Common myeloid progenitor, CD34-positive (primary cell): Measurements from ENCODE around the gene TMEM247.

Experiments used
- CTCF ChIA-PET: fragments of 350-600 bp; sonication (Branson Sonifier 250); formaldehyde crosslinking; loops from one replicate; lab custom pipeline; 2021; ENCODE audit warnings: antibody characterized with exemption; lab: Charles Lee
- POLR2A ChIA-PET: fragments of 350-600 bp; sonication (Branson Sonifier 250); formaldehyde crosslinking; loops from one replicate; lab custom pipeline; 2021; ENCODE audit warnings: antibody characterized with exemption; lab: Charles Lee
- DNase-seq, 3 donors: peaks; one replicate each; pipeline versions ENCODE4 v3.0.0 to v3.0.0-alpha.2; 2013
- H3K27ac ChIP-seq, 2 experiments: 1 replicate in 1 of 2; 2 replicates in 1 of 2; pipeline ENCODE4 v1.7.0; 2013; ENCODE audit warnings: inconsistent platforms in 2 of 2, low read length in 2 of 2, mild to moderate bottlenecking in 2 of 2, low read depth in 1 of 2, moderate library complexity in 1 of 2; ENCODE audit not compliant: severe bottlenecking in 2 of 2, insufficient read depth in 1 of 2, poor library complexity in 1 of 2
- H3K27me3 ChIP-seq, 5 experiments: replicated peaks in 2 of 5; 1 replicate in 3 of 5; 2 replicates in 2 of 5; pipeline versions ENCODE4 v1.6.1 to v1.7.0; 2013; ENCODE audit warnings: low read length in 4 of 5, mild to moderate bottlenecking in 2 of 5, moderate library complexity in 2 of 5, inconsistent platforms in 1 of 5; ENCODE audit not compliant: insufficient read depth in 5 of 5, control insufficient read depth in 4 of 5
- H3K36me3 ChIP-seq, 4 experiments: 1 replicate in 2 of 4; 2 replicates in 2 of 4; pipeline versions ENCODE4 v1.6.1 to v1.7.0; 2013; ENCODE audit warnings: low read length in 3 of 4, control low read depth in 1 of 4, mild to moderate bottlenecking in 1 of 4; ENCODE audit not compliant: control insufficient read depth in 4 of 4, insufficient read depth in 4 of 4
- H3K4me1 ChIP-seq, 4 experiments: 1 replicate in 3 of 4; 2 replicates in 1 of 4; pipeline versions ENCODE4 v1.6.1 to v1.7.1; 2013; ENCODE audit warnings: low read length in 3 of 4, mild to moderate bottlenecking in 3 of 4, control low read depth in 1 of 4, inconsistent platforms in 1 of 4, moderate library complexity in 1 of 4; ENCODE audit not compliant: control insufficient read depth in 4 of 4, insufficient read depth in 4 of 4; ENCODE audit errors: control extremely low read depth in 1 of 4
- H3K4me3 ChIP-seq, 7 experiments: 1 replicate in 4 of 7; 2 replicates in 3 of 7; pipeline versions ENCODE4 v1.5.1 to v1.7.0; 2013; ENCODE audit warnings: mild to moderate bottlenecking in 7 of 7, low read length in 6 of 7, moderate library complexity in 6 of 7, inconsistent platforms in 2 of 7, low read depth in 2 of 7, control low read depth in 1 of 7; ENCODE audit not compliant: insufficient read depth in 4 of 7, control insufficient read depth in 1 of 7; ENCODE audit errors: extremely low read depth in 1 of 7
- H3K9me3 ChIP-seq, 5 experiments: 1 replicate in 4 of 5; 2 replicates in 1 of 5; pipeline versions ENCODE4 v1.6.1 to v1.7.1; 2013; ENCODE audit warnings: low read length in 4 of 5, mild to moderate bottlenecking in 2 of 5, inconsistent platforms in 1 of 5, low read depth in 1 of 5, moderate library complexity in 1 of 5; ENCODE audit not compliant: control insufficient read depth in 4 of 5, insufficient read depth in 2 of 5; ENCODE audit errors: control extremely low read depth in 1 of 5
- WGBS: methylation state at CpG from one replicate; pipeline ENCODE4 v1.1.5; 2013; ENCODE audit not compliant: insufficient coverage; 5-methylcytosine and 5-hydroxymethylcytosine counted together

The TMEM247 gene

DNA sequence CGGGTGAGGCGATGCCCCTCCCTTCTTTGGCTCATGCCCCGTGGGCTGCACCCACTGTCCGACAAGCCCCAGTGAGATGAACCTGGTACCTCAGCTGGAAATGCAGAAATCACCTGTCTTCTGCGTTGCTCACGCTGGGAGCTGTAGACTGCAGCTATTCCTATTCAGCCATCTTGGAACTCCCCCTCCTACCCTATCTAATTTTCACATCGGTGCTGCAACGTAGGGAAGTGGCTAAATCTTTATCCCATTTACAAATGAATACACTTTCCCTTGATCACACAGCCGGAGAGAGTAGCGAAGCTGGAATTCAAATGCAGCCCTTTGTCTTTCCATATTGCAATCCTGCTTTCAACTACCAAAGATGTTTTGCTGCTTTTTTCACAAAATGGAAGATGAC lies 1.4 kb upstream of the TMEM247 start:
- POLR2A ChIA-PET: no interaction called here
- no peak for DNase-seq
- CTCF ChIA-PET: no interaction called here

DNA sequence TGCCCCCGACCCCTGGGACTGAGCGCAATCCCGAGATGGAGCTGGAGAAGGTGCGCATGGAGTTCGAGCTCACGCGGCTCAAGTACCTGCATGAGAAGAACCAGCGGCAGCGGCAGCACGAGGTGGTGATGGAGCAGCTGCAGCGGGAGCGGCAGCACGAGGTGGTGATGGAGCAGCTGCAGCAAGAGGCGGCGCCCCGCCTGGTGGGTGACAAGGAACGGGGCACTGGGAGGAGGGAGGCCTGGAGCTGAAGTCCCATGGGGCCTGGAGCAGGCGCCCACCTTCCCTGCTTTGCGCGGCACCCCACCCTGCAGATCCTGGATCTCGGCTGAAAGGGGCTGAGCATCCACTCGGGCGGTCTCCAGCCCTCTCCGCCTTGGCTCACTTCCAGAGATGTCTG lies 1.2 kb downstream of the TMEM247 start:
- no peak for DNase-seq
- no peak overlapping the region for H3K4me3 ChIP-seq
- ChIA-PET POLR2A (no interaction called here), CTCF (interaction anchor here (0.7 to 1.9 kb wide), 5 partner anchors 9 to 31 kb away, joined by 3 to 7 read pairs (median 4); no protein-coding TSS in a partner anchor)
- H3K9me3 ChIP-seq: no peaks in the 10 kb centered on the region
- no peaks in the 10 kb centered on the region for H3K27me3 ChIP-seq
- no peak overlapping the region for H3K27ac ChIP-seq
- 95% methylated on average over 24 of the region's 24 CpGs for WGBS
- no peaks in the 10 kb centered on the region for H3K4me1 ChIP-seq
- H3K36me3 ChIP-seq: no peaks in the 10 kb centered on the region

More for the DNA sequence above, 1.4 kb upstream of the TMEM247 start:
- WGBS: 94% methylated on average over 9 of the region's 10 CpGs
- Histone ChIP-seq H3K27ac (no peak overlapping the region), H3K27me3 (no peaks in the 10 kb centered on the region), H3K9me3 (no peaks in the 10 kb centered on the region), H3K36me3 (no peaks in the 10 kb centered on the region), H3K4me1 (no peaks in the 10 kb centered on the region), H3K4me3 (no peak overlapping the region)

DNA sequence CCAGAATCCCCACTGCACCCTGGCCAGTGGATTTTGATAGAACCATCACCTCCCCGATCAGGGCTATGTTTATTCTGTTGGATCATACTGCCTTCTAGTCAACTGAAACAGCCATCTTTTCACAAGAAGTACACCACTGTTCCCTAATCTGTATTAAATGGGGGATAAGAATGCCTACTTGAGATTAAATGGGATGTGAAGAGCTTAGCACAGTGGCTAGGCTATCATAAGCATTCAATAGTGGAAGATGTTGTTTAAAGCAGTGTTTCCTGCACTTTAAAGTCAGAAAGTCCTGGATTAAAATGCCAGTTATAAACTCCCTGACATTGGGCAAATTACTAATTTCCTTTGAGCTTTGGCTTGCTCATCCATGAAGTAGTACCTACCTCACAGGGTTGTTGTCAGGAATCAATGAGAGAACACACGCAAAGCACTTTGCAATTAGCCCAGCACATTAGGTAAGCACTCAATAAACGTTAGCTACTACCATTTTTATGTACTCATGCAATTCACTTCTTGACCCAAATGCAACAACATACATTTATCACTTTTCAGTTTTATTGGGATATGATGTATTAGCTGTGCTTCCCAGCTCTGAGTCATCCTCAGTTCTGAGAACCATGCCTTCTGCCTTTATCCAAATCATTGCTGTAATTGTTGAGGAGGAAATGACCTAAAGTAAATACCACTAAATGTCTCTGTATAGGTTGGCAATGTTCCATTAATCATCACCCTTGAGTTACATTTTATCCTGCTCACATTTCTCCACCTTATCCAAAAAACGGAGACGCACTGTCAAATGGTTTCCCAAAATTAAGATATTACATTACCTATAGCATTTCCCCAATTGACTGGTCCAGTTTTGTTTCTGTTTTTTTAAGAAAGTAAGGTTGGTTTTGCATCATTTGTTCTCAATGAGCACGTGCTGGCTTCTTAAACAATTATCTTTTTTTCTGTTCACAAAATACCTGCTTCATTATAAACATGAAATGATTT lies 2.1 kb downstream of the TMEM247 start:
- Histone ChIP-seq H3K36me3 (no peaks in the 10 kb centered on the region), H3K4me3 (no peak overlapping the region), H3K4me1 (no peaks in the 10 kb centered on the region), H3K27ac (no peak overlapping the region), H3K27me3 (no peaks in the 10 kb centered on the region), H3K9me3 (no peaks in the 10 kb centered on the region)
- WGBS: 96% methylated on average over 3 of the region's 6 CpGs
- CTCF ChIA-PET: interaction anchor here (0.7 to 1.9 kb wide), 6 partner anchors 8 to 38 kb away, joined by 3 to 7 read pairs (median 4); no protein-coding TSS in a partner anchor
- no peak for DNase-seq
- POLR2A ChIA-PET: no interaction called here

DNA sequence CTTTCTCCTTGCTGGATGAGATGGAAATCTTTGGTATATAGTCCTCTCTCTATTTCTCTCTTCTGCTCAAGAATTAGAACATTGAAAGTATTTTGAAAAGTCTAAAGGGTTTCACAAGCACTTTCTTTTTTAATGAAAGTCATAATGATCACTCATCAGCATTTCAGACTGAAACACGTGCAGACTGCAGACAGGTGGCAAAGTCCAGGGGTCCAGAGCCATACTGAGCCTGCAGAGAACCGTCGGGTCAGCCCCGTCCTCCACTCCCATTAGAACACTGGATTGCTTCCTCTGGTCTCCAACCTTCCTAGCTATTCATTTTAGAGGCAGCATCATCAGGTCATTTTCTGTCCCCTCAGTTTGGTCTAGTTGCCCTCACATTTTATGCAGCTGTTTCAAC lies 3.1 kb downstream of the TMEM247 start:
- WGBS: 98% methylated on average over 4 of the region's 4 CpGs
- no peaks in the 10 kb centered on the region for H3K9me3 ChIP-seq
- no peak for DNase-seq
- H3K4me3 ChIP-seq: no peak overlapping the region
- no peaks in the 10 kb centered on the region for H3K36me3 ChIP-seq
- H3K4me1 ChIP-seq: no peaks in the 10 kb centered on the region
- H3K27ac ChIP-seq: no peak overlapping the region
- no peaks in the 10 kb centered on the region for H3K27me3 ChIP-seq
- ChIA-PET POLR2A (no interaction called here), CTCF (interaction anchor here (1.1 to 1.5 kb wide), 2 partner anchors 37 to 120 kb away, joined by 4 read pairs; no protein-coding TSS in a partner anchor)

DNA sequence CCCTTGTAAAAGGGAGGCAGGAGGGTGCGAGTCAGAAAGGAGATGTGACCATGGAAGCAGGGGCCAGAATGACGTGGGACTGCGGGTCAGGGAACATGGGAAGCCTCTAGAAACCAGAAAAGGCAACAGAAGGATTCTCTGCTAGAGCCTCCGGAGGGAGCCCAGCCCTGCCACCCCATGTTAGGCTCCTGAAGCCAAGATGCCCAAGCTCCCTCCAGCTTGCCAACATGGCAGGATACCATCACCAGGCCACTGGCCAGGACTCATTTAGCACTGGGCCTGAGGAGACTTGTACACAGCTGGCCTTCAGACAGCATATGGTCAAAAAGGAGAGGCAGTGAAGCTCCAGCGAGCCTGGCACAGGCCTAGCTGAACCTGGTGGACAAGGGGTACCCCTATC lies 5.6 kb downstream of the TMEM247 start:
- no peaks in the 10 kb centered on the region for H3K9me3 ChIP-seq
- WGBS: 99% methylated on average over 5 of the region's 5 CpGs
- H3K4me3 ChIP-seq: no peak overlapping the region
- POLR2A ChIA-PET: no interaction called here
- no peaks in the 10 kb centered on the region for H3K36me3 ChIP-seq
- H3K27ac ChIP-seq: no peak overlapping the region
- DNase-seq: no peak
- H3K4me1 ChIP-seq: peaks cover 3 to 12% (median 9%) of the 10 kb centered on the region in 4 experiments
- CTCF ChIA-PET: interaction anchor here (1.2 kb wide), 1 partner anchor 117 kb away, joined by 3 read pairs; no protein-coding TSS in a partner anchor
- no peaks in the 10 kb centered on the region for H3K27me3 ChIP-seq

DNA sequence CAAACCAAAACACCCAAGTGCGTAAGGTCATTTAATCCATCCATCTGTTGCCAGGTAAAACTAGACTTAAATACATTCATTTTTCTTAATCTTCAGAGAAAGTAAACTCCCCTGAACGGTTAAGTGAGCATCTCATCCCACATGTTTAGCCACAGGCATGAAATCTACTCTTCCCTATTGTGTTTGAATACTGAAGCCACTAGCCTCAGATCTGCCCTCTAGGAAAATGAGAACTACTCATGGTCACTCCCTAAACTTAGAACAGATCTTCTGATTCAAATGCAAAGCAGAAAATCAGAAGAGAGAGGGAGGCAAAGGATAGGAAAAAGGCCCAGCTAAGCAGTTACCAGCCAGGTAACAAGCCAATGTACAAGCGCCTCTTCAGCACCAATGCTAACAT lies 7.1 kb downstream of the TMEM247 start:
- ChIA-PET CTCF (interaction anchor here (1.5 to 1.7 kb wide), 2 partner anchors 15 to 125 kb away, joined by 3 to 5 read pairs; no protein-coding TSS in a partner anchor), POLR2A (no interaction called here)
- WGBS: 90% methylated on average over 3 of the region's 3 CpGs
- Histone ChIP-seq H3K27me3 (no peaks in the 10 kb centered on the region), H3K36me3 (no peaks in the 10 kb centered on the region), H3K27ac (no peak overlapping the region), H3K4me3 (no peak overlapping the region), H3K4me1 (peaks cover 4 to 26% (median 23%) of the 10 kb centered on the region in 4 experiments), H3K9me3 (no peaks in the 10 kb centered on the region)
- DNase-seq: no peak
